Measurements from ENCODE around the gene CARM1. TPM values are rescaled to one million over a fixed set of nuclear protein-coding genes. Genes with fewer than 3 reads are reported as not detected.

CARM1 gene
- total RNA-seq, 2 donors from 2014 or later, result 6.3 to 11.7 TPM

DNA sequence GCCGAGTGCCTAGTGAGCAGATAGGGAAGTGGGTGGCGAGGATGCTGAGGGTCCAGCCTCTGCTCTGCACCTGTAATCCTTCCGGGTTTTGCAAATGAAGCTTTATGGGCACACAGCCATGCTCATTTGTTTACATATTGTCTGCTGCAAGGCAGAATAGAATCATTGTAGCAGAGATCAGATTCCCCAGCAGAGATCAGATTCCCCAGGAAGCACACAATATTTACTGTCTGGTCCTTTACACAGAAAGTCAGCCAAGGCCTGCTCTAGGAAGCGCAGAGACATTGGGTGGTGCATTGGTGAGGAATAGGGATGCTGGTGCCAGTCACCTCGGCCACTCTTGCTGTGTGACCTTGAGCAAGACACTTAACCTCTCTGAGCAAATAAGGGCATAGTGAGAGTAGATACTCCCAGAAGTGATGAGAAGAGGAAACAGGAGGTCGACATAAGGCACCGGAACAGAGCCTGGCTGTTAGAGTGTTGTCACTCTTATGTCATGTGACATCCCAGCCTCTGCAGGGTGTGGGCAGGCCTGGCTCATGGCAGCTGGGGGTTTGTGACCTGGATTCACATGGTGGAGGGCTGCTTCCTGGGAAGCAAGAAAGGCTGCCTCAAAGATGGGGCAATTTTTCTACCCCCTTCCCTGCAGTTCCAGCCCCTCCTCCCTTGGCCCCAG is 25.6 kb downstream of the CARM1 start:
- H3K27me3 ChIP-seq, result no peaks in the 10 kb centered on the region
- no peak overlapping the region for H3K27ac ChIP-seq
- no peaks in the 10 kb centered on the region for H3K36me3 ChIP-seq (replicated peaks in 1 of 2; ENCODE audit: insufficient read depth in 1 of 2, low read depth in 2 of 2)
- no peak for TF ChIP-seq POLR2A (IDR thresholded peaks at IDR 0.05)
- TF ChIP-seq, protein P1, sequence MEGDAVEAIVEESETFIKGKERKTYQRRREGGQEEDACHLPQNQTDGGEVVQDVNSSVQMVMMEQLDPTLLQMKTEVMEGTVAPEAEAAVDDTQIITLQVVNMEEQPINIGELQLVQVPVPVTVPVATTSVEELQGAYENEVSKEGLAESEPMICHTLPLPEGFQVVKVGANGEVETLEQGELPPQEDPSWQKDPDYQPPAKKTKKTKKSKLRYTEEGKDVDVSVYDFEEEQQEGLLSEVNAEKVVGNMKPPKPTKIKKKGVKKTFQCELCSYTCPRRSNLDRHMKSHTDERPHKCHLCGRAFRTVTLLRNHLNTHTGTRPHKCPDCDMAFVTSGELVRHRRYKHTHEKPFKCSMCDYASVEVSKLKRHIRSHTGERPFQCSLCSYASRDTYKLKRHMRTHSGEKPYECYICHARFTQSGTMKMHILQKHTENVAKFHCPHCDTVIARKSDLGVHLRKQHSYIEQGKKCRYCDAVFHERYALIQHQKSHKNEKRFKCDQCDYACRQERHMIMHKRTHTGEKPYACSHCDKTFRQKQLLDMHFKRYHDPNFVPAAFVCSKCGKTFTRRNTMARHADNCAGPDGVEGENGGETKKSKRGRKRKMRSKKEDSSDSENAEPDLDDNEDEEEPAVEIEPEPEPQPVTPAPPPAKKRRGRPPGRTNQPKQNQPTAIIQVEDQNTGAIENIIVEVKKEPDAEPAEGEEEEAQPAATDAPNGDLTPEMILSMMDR (IDR thresholded peaks at IDR 0.05), result no peak
- no peak for DNase-seq
- peaks cover 47% of the 10 kb centered on the region for H3K4me1 ChIP-seq
- intact Hi-C loops (cut with DNase I), result no loop called here
- no peak for ATAC-seq
- H3K4me3 ChIP-seq, result no peak overlapping the region
- whole genome bisulfite sequencing, 2 donors, result 46 to 52% methylated on average over 7 of the region's 7 CpGs
- H3K9me3 ChIP-seq, result no peaks in the 10 kb centered on the region

DNA sequence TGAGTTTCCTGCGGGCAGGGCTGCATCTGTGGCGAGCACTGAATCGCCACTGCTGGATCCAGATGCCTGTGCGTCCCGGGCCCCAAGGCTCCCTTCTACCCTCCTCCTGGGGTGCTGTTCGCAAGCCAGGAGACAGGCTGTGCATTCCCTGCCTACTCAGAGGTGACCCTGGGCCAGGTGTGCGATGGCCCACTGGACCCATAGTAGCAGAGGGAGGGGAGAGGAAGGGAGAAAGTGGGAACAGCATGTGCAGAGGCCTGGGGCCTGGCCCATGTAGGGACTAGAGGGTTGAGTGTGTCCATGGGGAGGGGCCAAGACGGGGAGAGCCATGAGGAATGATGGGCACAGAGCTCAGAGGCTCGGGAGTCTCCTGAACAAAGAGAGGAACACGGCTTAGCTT is 27.3 kb downstream of the CARM1 start:
- Histone ChIP-seq H3K36me3 (replicated peaks in 1 of 2; ENCODE audit: insufficient read depth in 1 of 2, low read depth in 2 of 2) (no peaks in the 10 kb centered on the region), H3K4me3 (no peak overlapping the region), H3K4me1 (peaks cover 44% of the 10 kb centered on the region), H3K27ac (peak overlapping the region; percentile 70 to 94 (median 84)), H3K9me3 (no peaks in the 10 kb centered on the region), H3K27me3 (no peaks in the 10 kb centered on the region)
- WGBS, 2 donors, result 34 to 68% methylated on average over 4 to 10 of the region's 10 CpGs
- no peak for DNase-seq
- no peak for ATAC-seq
- TF ChIP-seq, protein P1 (IDR thresholded peaks at IDR 0.05), result no peak
- no peak for TF ChIP-seq POLR2A (IDR thresholded peaks at IDR 0.05)
- intact Hi-C loops (cut with DNase I), result no loop called here

DNA sequence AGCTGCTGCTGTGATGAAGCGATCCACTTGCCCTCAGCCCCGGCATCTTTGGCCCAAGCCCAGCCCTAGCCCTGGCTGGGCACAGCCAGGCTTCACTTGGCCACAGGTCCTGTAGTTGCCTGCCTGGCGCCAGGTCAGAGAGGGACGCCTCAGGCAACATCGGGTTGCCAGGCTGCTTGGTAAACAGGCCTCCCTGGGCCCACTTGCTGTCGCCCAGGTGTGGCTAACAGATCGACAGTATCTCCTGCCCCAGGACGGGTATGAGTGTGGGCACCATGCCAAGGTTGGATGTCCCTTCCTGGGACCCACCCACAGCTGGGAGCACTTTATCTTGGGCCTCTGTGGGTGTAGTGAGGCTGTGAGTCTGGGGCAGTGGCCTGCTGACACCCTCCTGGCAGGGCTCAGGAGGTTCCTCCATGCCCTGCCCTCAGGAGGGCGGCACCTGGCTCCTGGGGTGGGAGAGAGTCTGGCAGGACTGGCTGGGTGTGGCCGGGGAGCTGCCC is 27.8 kb downstream of the CARM1 start:
- TF ChIP-seq, protein P1 (IDR thresholded peaks at IDR 0.05), result peak in 1 of 7 experiments; percentile 4
- no peak for TF ChIP-seq POLR2A (IDR thresholded peaks at IDR 0.05)
- Histone ChIP-seq H3K27me3 (no peaks in the 10 kb centered on the region), H3K4me1 (peaks cover 44% of the 10 kb centered on the region), H3K4me3 (no peak overlapping the region), H3K27ac (peak overlapping the region; percentile 70 to 94 (median 84)), H3K9me3 (no peaks in the 10 kb centered on the region), H3K36me3 (replicated peaks in 1 of 2; ENCODE audit: insufficient read depth in 1 of 2, low read depth in 2 of 2) (no peaks in the 10 kb centered on the region)
- peak; percentile 94 for ATAC-seq
- intact Hi-C loops (cut with DNase I), result no loop called here
- WGBS, 2 donors, result 14 to 20% methylated on average over 4 to 9 of the region's 10 CpGs
- peak; percentile 86 to 93 (median 90) for DNase-seq

DNA sequence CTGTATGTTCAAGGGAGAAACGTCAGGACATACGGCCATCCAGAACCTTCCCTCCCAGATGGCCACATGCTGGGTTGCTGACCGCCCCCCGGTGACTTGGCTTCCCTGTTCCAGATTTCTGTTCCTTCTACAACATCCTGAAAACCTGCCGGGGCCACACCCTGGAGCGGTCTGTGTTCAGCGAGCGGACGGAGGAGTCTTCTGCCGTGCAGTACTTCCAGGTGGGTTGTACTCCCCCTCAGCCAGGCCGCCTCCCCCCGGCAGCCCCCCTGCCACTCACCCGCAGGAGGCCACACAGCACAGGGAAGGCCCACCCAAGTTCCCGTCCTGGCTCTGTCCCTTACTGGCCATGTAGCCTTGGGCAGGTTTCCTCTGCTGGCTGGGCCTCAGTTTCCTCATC is 36.6 kb downstream of the CARM1 start:
- TF ChIP-seq POLR2A (IDR thresholded peaks at IDR 0.05), result no peak
- TF ChIP-seq, protein P1 (IDR thresholded peaks at IDR 0.05), result no peak
- H3K27ac ChIP-seq, result no peak overlapping the region
- intact Hi-C loops (cut with DNase I), result no loop called here
- H3K4me1 ChIP-seq, result no peaks in the 10 kb centered on the region
- no peaks in the 10 kb centered on the region for H3K27me3 ChIP-seq
- peaks cover 12 to 16% of the 10 kb centered on the region in 2 donors for H3K36me3 ChIP-seq (replicated peaks in 1 of 2; ENCODE audit: insufficient read depth in 1 of 2, low read depth in 2 of 2)
- WGBS, 2 donors, result 91 to 100% methylated on average over 4 to 14 of the region's 14 CpGs
- H3K9me3 ChIP-seq, result no peaks in the 10 kb centered on the region
- H3K4me3 ChIP-seq, result no peak overlapping the region
- DNase-seq, result no peak
- no peak for ATAC-seq

All from body of pancreas (tissue), 4 donors.